Endothelial cell of umbilical vein (primary cell): ENCODE data around the gene NRG3.

Source experiments
- POLR2A ChIP-seq: IDR thresholded peaks from 2 replicates; pipeline ENCODE4 v1.6.1; 2012; ENCODE audit warnings: low read depth, mild to moderate bottlenecking, control low read depth, low read length
- TF ChIP-seq, protein P1 (sequence below), 2 donors: IDR thresholded peaks; 1 replicate in 1 of 2; 2 replicates in 1 of 2; pipeline ENCODE4 v1.5.1; 2011; ENCODE audit warnings: low read length in 2 of 2, mild to moderate bottlenecking in 2 of 2, moderate library complexity in 2 of 2, control low read depth in 1 of 2, inconsistent platforms in 1 of 2, low read depth in 1 of 2; ENCODE audit not compliant: insufficient read depth in 1 of 2; ENCODE audit errors: extremely low read depth in 1 of 2

DNA sequence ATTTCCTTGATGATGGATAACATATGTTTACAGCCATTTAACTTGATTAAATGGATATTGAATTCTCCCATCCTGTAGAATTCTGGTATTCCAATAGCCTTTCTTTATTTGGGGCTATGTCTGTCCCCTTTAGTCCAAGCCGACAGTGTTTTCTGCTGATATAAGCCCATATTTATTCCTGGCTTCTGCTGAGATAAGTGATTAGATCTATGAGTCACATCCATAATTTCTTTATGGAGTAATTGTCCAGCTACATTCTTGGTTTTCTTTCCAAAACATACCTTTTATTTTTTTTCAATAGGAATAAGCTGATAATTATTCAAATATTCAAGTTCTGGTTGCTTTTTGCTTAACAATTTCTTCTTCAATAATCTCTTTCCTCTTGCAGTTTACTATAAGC is 106.7 kb downstream of the NRG3 start:
- TF ChIP-seq, protein P1, sequence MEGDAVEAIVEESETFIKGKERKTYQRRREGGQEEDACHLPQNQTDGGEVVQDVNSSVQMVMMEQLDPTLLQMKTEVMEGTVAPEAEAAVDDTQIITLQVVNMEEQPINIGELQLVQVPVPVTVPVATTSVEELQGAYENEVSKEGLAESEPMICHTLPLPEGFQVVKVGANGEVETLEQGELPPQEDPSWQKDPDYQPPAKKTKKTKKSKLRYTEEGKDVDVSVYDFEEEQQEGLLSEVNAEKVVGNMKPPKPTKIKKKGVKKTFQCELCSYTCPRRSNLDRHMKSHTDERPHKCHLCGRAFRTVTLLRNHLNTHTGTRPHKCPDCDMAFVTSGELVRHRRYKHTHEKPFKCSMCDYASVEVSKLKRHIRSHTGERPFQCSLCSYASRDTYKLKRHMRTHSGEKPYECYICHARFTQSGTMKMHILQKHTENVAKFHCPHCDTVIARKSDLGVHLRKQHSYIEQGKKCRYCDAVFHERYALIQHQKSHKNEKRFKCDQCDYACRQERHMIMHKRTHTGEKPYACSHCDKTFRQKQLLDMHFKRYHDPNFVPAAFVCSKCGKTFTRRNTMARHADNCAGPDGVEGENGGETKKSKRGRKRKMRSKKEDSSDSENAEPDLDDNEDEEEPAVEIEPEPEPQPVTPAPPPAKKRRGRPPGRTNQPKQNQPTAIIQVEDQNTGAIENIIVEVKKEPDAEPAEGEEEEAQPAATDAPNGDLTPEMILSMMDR (IDR thresholded peaks at IDR 0.05; ENCODE audit: extremely low read depth in 1 of 2, insufficient read depth in 1 of 2, low read depth in 1 of 2, low read length in 2 of 2): no peak
- TF ChIP-seq POLR2A: no peak
